LNCAP (cell line): ENCODE measurements around the gene TOMM6.

Source experiments
- TF ChIP-seq, protein P1 (sequence below): fragments of 450-650 bp; IDR thresholded peaks from 2 replicates; pipeline ENCODE4 v1.5.1; 2017; ENCODE audit warnings: mild to moderate bottlenecking

The TOMM6 gene

DNA sequence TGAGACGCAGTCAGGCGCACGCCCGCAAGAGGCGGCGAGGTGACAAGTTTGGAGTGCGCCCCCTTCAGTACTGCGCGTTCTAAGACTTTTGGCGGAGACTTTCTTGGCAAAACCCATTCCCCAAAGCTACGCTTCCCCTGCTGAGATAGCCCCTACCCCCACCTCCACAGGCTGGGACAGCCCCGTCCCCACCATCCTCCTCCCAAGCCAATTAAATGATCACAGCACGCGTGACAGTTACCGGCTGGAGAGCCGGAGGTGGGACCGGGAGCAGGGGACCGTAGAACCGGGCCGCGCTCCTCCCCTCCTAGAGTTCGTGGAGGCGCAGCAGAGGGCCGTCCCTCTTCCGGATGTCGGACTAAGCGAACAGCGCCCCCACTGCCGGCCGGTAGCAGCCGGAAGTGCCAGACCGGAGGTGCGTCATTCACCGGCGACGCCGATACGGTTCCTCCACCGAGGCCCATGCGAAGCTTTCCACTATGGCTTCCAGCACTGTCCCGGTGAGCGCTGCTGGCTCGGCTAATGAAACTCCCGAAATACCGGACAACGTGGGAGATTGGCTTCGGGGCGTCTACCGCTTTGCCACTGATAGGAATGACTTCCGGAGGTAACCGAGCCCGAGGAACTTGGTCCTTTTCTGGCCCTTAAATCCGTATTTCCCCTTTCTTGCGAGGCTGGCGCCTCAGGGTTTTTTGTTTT is at the start of gene TOMM6:
Gene TOMM6 (plus strand): TSS at position 476 of the 699 bp plus-strand sequence. CDS start 4 bp downstream, at position 480.
- TF ChIP-seq, protein P1, sequence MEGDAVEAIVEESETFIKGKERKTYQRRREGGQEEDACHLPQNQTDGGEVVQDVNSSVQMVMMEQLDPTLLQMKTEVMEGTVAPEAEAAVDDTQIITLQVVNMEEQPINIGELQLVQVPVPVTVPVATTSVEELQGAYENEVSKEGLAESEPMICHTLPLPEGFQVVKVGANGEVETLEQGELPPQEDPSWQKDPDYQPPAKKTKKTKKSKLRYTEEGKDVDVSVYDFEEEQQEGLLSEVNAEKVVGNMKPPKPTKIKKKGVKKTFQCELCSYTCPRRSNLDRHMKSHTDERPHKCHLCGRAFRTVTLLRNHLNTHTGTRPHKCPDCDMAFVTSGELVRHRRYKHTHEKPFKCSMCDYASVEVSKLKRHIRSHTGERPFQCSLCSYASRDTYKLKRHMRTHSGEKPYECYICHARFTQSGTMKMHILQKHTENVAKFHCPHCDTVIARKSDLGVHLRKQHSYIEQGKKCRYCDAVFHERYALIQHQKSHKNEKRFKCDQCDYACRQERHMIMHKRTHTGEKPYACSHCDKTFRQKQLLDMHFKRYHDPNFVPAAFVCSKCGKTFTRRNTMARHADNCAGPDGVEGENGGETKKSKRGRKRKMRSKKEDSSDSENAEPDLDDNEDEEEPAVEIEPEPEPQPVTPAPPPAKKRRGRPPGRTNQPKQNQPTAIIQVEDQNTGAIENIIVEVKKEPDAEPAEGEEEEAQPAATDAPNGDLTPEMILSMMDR, result peak; percentile 74

DNA sequence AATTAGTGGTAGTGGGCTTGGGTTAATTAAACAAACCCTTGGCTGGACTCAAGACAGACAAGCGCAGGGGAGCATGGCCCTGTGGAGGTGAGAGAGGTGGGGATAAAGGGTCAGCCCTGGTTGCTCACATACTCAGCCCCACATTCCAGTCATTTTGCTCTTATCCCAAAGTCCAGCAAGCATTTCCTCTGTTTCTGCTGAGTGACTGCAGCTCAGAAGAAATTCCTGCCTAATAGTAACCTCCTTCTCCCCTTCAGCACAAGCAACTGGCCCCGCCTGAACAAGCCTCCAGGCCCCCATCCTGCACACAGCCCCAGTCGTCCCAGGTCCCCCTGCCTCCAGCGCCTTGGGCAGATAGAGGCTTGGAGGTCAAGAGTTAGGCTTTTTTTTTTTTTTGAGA is 48.5 kb upstream of the TOMM6 start:
- TF ChIP-seq, protein P1, result no peak

DNA sequence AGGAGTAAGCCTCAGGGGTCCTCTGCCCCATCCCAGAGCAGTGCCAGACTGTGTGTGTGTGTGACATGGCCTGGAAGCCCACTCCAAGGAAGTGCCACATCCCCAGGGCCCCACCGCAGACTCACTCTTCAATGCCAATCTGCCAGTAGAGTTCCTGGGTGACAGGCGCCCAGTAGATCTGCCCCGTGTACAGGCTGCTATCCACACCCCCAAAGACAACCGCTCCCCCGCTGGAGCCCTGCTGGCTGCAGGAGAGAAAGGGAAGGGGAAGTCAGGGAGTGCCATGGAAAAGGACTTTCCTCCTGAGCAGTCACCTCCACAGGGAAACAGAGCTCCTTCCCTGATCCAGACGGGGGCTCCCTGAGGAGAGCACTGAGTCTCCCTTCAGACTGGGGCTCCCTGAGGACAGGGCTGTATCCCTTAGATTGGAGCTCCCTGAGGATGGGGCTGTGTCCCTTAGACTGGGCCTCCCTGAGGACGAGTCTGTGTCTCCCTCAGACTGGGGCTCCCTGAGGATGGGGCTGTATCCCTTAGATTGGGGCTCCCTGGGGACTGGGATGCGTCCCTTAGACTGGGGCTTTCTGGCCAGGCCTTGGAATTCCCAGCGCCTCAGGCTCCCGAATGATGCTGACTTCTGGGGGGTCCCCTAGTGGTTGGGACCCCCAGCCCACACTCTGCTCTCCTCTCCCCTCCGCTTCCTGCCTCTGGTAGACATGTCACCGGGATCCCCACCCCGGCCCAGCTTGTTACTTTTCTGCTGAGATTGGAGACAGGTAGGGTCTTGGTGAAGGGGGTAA is 46.9 kb upstream of the TOMM6 start:
- TF ChIP-seq, protein P1, result no peak

DNA sequence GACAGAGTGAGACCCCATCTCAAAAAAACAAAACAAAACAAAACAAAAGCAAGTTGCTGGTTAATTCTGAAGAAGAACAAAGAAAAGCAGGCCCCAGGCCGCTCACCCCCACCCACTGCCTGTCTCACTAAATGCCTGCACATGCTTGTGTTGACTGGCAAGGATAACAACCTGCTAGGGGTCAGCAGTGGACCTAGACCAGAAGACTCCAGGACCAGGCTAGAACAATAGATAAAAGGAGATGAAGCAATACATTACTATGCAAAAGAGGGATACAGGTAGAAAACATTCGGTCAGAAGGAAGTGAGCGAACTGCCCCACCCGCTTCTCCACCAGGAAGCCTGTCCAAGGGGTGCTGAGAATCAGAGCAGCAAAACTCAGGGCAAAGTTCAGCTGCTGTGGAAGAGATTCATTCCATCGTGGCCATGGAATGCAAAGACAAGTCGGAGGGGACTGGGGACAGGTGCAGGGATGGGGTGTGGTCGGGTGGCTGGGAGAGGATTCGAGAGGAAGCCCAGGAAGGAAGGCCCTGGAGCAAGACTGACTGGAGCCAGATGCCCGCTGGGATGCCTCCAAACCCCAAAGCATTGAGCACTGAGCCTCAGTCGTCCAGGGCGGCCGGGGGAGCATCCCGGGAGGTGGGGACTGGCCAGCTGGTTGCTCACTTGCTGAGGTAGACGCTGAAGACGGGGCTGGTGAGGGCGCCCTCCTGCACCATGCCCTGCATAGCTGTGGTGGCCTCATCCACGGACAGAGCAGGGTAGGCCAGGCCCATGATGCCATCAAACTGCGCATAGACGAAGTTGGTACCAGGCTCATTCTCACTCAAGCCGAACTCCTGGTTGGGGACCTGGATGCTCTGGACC is 45.6 kb upstream of the TOMM6 start:
- TF ChIP-seq, protein P1, result no peak

DNA sequence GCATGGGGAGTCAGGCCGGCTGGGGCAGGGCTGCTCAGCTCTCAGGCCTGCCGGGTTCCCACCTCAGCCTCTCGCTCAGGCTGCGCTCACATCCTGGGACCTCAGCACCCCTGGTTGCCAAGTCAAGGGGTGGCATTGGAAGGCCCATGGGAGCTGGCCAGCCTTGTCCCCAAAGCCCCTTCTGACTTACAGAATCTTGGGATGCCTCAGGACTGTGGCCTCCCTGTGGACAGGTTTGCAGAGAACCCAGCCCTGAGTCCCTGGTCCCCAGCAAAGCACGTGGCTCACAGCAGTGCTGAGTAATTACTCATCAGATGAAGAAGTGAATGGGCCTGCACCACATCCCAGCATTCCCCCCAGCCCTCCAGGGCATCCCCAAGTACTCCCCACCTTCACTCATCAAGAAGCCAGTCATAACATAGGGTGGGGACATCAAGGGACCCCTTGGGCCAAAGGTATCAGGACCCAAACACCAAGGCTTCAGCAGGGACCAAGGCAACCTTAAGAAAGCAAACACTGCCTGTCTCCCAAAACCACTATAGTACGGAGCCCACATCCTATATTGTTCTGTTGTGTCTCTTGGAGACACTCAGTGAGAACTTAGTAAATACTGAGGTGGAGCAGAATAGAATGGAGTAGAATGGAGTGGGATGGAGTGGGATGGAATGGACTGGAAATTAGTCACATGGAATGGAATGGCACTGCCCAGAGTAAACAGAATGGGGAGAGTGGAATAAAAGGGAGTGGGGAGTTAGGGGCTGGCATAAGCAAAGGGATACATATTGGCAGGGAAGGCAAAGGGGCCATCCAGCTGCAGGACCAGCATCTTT is 43.9 kb upstream of the TOMM6 start:
- TF ChIP-seq, protein P1, result no peak

DNA sequence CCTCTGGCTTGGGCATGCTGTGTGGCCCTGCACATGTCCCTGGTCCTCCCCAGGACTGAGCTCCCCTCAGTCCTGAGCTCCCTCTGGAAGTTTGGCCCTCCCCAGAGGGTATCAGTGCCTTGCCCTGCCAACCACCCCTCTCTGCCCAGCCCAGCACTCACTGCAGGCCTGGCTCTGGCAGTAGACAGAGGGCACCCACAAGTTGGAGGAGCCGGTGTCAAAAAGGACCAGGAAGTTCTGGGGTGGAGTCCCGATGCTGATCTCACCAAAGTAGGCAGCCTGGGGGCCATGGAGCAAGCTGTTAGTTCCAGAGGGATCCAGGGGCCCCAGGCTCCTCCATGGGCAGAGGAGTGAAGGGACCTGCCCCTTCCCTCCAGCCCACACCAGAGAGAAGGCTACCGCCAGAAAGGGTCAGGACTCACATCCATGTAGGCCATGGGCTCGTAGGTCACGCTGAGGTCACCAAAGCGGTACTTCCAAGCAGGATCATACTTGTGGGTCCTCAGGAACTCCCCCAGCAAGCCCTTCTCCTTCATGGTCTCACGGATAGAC is 43.2 kb upstream of the TOMM6 start:
- TF ChIP-seq, protein P1, result no peak
